Transverse colon (tissue), 4 donors: ENCODE data around the gene LILRA6.

Experiments used
- CTCF ChIP-seq, 5 experiments: fragments of 200-600 bp in 3 of 5; fragments of 450-650 bp in 2 of 5; sonication (generic) in 3 of 5; IDR thresholded peaks; 1 replicate in 2 of 5; 2 replicates in 3 of 5; pipeline ENCODE4 v1.5.1; 2016 to 2017; ENCODE audit warnings: antibody characterized with exemption in 5 of 5, inconsistent platforms in 3 of 5, mild to moderate bottlenecking in 2 of 5, moderate library complexity in 1 of 5
- EP300 ChIP-seq: sonication (generic); formaldehyde crosslinking; IDR thresholded peaks from one replicate; pipeline ENCODE4 v1.6.1; 2017; ENCODE audit warnings: antibody characterized with exemption, low read depth
- POLR2A ChIP-seq: fragments of 450-650 bp; IDR thresholded peaks from one replicate; pipeline ENCODE4 v1.6.1; 2016; ENCODE audit warnings: antibody characterized with exemption, mild to moderate bottlenecking, moderate library complexity
- POLR2AphosphoS5 ChIP-seq, 3 donors: sonication (generic); formaldehyde crosslinking; IDR thresholded peaks; one replicate each; pipeline ENCODE4 v1.6.1; 2016; ENCODE audit warnings: antibody characterized with exemption in 3 of 3

- TF ChIP-seq CTCF (IDR thresholded peaks at IDR 0.05) (no peak), POLR2A (no peak), POLR2AphosphoS5 (IDR thresholded peaks at IDR 0.05) (no peak), EP300 (no peak)
Observed at GRCh38 chr19:54206030-54206830, 36.4 kb downstream of the LILRA6 start.
